ENCODE measurements around the gene CROCC2. TPM values are rescaled to one million over a fixed set of nuclear protein-coding genes. Genes with fewer than 3 reads are reported as not detected.

The CROCC2 gene
- total RNA-seq, 4 donors from 2014 or later, result 0.07 TPM; not detected in 3

GRCh38 chr2:240991378-240992263, 85.5 kb downstream of the CROCC2 start:
- ATAC-seq, result peak; percentile 88 to 89
- peak; percentile 97 to 98 for DNase-seq
- intact Hi-C loops (cut with DNase I; ENCODE audit: low total_unique reads) (loop anchor here (5.0 to 10.0 kb wide), 3 partner anchors 79 to 743 kb away; partner anchors contain the start of gene D2HGDH), in situ Hi-C loops (cut with MboI; ENCODE audit: low sequenced_read_pairs in 4 of 4) (no loop called here)
- peak overlapping the region; percentile 92 to 98 (median 95) for H3K27ac ChIP-seq
- H3K4me3 ChIP-seq, result peak overlapping the region; percentile 27 to 39 (median 34)
- H3K9me3 ChIP-seq, result no peaks in the 10 kb centered on the region
- TF ChIP-seq, protein P1, sequence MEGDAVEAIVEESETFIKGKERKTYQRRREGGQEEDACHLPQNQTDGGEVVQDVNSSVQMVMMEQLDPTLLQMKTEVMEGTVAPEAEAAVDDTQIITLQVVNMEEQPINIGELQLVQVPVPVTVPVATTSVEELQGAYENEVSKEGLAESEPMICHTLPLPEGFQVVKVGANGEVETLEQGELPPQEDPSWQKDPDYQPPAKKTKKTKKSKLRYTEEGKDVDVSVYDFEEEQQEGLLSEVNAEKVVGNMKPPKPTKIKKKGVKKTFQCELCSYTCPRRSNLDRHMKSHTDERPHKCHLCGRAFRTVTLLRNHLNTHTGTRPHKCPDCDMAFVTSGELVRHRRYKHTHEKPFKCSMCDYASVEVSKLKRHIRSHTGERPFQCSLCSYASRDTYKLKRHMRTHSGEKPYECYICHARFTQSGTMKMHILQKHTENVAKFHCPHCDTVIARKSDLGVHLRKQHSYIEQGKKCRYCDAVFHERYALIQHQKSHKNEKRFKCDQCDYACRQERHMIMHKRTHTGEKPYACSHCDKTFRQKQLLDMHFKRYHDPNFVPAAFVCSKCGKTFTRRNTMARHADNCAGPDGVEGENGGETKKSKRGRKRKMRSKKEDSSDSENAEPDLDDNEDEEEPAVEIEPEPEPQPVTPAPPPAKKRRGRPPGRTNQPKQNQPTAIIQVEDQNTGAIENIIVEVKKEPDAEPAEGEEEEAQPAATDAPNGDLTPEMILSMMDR (IDR thresholded peaks at IDR 0.05 in 4 of 5, conservative IDR thresholded peaks at IDR 0.05 in 1 of 5), result no peak
- peak; percentile 24 to 67 for TF ChIP-seq POLR2A (IDR thresholded peaks at IDR 0.05)
- H3K4me1 ChIP-seq, result peaks cover 52 to 55% of the 10 kb centered on the region in 2 donors
- H3K36me3 ChIP-seq, result no peaks in the 10 kb centered on the region
- H3K27me3 ChIP-seq, result no peaks in the 10 kb centered on the region

DNA sequence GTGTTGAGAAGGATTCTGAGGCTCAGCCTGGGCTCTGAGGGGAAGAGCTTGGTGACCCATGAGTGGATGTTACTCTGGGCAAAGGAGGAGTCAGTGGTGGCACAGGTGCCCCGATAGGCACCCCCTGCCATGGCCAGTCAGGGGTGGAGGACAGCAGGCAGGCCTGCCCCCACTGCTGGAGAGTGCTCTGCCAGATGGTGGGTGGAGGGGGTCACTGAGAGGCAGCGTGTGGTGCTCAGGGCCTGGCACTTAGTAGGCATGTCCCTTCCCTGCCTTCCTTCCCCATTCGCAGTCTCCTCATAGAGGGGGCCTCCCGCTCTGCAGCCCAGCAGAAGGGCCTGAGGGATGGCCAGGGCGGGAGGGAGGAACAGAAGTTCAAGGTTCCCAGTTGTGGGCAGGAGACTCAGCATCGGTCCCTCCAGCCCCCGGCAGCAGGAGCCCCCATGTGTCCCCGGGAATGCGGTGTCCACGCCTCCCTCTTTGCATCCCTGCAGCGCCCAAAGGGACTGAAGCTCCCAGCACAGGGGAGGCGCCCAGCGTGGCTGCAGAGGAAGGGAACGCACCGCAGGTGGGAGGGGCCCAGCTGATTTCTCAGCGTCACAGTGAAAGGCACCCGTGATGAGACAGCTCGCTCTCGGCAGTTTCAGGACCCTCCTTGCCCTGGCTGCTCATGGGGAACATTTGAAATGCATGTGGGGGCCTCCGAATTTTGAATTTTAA, 86.6 kb downstream of the CROCC2 start:
- no peak for DNase-seq
- Histone ChIP-seq H3K4me1 (peaks cover 52 to 53% of the 10 kb centered on the region in 2 donors), H3K9me3 (no peaks in the 10 kb centered on the region), H3K27ac (peak overlapping the region; percentile 92 to 98 (median 95)), H3K36me3 (no peaks in the 10 kb centered on the region), H3K27me3 (no peaks in the 10 kb centered on the region), H3K4me3 (no peak overlapping the region)
- in situ Hi-C loops (cut with MboI; ENCODE audit: low sequenced_read_pairs in 4 of 4), result no loop called here
- TF ChIP-seq, protein P1 (IDR thresholded peaks at IDR 0.05 in 4 of 5, conservative IDR thresholded peaks at IDR 0.05 in 1 of 5), result no peak
- TF ChIP-seq POLR2A (IDR thresholded peaks at IDR 0.05), result no peak
- intact Hi-C loops (cut with DNase I; ENCODE audit: low total_unique reads), result loop anchor here (5.0 to 10.0 kb wide), 3 partner anchors 80 to 742 kb away; partner anchors contain the start of gene D2HGDH
- ATAC-seq, result no peak

DNA sequence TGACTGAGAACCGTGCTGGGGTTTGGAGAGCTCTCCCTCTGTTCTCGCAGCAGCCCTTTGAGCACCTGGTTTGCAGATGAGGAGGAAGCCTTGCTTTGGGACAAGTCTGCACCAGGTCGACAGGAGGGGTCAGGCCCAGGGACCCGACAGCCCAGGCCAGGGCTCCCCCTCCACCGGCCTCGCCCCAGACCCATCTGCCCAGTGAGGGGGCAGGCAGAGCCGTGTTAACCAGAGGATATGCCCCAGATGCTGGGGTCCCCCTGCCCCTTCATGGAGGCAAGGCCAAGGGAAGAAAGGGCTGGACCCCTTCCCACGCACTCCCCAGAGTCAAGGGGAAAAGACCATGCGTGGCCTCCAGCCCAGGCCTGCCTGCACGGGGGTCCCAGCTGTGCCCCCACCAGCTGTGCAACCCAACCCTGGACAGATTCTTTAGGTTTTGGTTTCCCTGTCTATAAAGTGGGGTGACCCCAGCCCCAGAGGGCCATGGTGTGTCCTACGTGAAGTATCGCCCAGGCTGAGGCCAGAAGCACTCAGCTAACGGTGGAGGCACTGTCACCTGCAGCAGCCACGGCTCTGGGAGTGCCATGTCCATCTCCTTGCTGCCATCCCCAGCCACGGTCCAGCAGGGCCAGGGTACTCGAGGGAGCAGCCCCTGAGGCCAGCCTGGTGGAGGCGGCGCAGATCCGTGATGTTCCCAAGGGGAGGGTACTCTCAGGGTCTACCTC, 87.5 kb downstream of the CROCC2 start:
- no peaks in the 10 kb centered on the region for H3K36me3 ChIP-seq
- H3K9me3 ChIP-seq, result no peaks in the 10 kb centered on the region
- ATAC-seq (no peak), DNase-seq (no peak)
- no peak overlapping the region for H3K4me3 ChIP-seq
- H3K27me3 ChIP-seq, result no peaks in the 10 kb centered on the region
- TF ChIP-seq POLR2A (IDR thresholded peaks at IDR 0.05), result no peak
- TF ChIP-seq, protein P1 (IDR thresholded peaks at IDR 0.05 in 4 of 5, conservative IDR thresholded peaks at IDR 0.05 in 1 of 5), result no peak
- intact Hi-C loops (cut with DNase I; ENCODE audit: low total_unique reads) (loop anchor here (5.0 to 10.0 kb wide), 3 partner anchors 81 to 741 kb away; partner anchors contain the start of gene D2HGDH), in situ Hi-C loops (cut with MboI; ENCODE audit: low sequenced_read_pairs in 4 of 4) (no loop called here)
- H3K27ac ChIP-seq, result peak overlapping the region in 2 of 4 donors; percentile 11 to 99
- H3K4me1 ChIP-seq, result peaks cover 49 to 51% of the 10 kb centered on the region in 2 donors

- DNase-seq (no peak), ATAC-seq (no peak)
- no peaks in the 10 kb centered on the region for H3K27me3 ChIP-seq
Observed at GRCh38 chr2:240994171-240994896, 88.2 kb downstream of the CROCC2 start.

More at GRCh38 chr2:240994171-240994896, 88.2 kb downstream of the CROCC2 start:
- TF ChIP-seq POLR2A (IDR thresholded peaks at IDR 0.05), result no peak
- TF ChIP-seq, protein P1 (IDR thresholded peaks at IDR 0.05 in 4 of 5, conservative IDR thresholded peaks at IDR 0.05 in 1 of 5), result no peak
- H3K4me1 ChIP-seq, result peaks cover 49 to 52% of the 10 kb centered on the region in 2 donors
- intact Hi-C loops (cut with DNase I; ENCODE audit: low total_unique reads) (loop anchor here (5.0 to 10.0 kb wide), 3 partner anchors 82 to 740 kb away; partner anchors contain the start of gene D2HGDH), in situ Hi-C loops (cut with MboI; ENCODE audit: low sequenced_read_pairs in 4 of 4) (no loop called here)
- no peaks in the 10 kb centered on the region for H3K9me3 ChIP-seq
- no peaks in the 10 kb centered on the region for H3K36me3 ChIP-seq
- H3K4me3 ChIP-seq, result no peak overlapping the region
- H3K27ac ChIP-seq, result peak overlapping the region in 3 of 4 donors; percentile 1 to 99 (median 95)
